Measurements from ENCODE around the gene TBCB.
"Not testable (repeated sequence)": the region's sequence is repeated elsewhere in the genome, so short reads cannot be mapped to it uniquely, and the experiment has no call there.

TBCB gene

GRCh38 chr19:36115453-36116343 lies at the start of gene TBCB:
TSS of gene TBCB (plus strand) at chr19:36115468. CDS start at chr19:36115561, 93 bp downstream.
- peak; percentile 76 to 84 for DNase-seq (ENCODE audit: low read depth in 2 of 2)

GRCh38 chr19:36067681-36068080 lies 47.6 kb upstream of the TBCB start:
- no peak for DNase-seq (ENCODE audit: low read depth in 2 of 2)

DNA sequence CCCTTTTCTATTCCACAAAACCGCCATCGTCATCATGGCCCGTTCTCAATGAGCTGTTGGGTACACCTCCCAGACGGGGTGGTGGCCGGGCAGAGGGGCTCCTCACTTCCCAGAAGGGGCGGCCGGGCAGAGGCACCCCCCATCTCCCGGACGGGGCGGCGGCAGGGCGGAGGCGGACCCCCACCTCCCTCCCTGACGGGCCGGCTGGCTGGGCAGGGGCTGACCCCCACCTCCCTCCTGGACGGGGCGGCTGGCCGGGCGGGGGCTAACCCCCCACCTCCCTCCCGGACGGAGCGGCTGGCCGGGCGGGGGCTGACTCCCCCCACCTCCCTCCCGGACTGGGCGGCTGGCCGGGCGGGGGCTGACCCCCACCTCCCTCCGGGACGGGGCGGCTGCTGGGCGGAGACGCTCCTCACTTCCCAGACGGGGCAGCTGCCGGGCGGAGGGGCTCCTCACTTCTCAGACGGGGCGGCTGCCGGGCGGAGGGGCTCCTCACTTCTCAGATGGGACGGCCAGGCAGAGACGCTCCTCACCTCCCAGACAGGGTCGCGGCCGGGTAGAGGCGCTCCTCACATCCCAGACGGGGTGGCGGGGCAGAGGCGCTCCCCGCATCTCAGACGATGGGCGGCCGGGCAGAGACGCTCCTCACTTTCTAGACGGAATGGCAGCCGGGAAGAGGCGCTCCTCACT lies 46.3 kb upstream of the TBCB start:
- DNase-seq (ENCODE audit: low read depth in 2 of 2) = not testable (repeated sequence)

GRCh38 chr19:36072081-36072480 lies 43.2 kb upstream of the TBCB start:
- no peak for DNase-seq (ENCODE audit: low read depth in 2 of 2)

- DNase-seq (ENCODE audit: low read depth in 2 of 2) = no peak
Observed at GRCh38 chr19:36073121-36073876, 42.0 kb upstream of the TBCB start.

DNA sequence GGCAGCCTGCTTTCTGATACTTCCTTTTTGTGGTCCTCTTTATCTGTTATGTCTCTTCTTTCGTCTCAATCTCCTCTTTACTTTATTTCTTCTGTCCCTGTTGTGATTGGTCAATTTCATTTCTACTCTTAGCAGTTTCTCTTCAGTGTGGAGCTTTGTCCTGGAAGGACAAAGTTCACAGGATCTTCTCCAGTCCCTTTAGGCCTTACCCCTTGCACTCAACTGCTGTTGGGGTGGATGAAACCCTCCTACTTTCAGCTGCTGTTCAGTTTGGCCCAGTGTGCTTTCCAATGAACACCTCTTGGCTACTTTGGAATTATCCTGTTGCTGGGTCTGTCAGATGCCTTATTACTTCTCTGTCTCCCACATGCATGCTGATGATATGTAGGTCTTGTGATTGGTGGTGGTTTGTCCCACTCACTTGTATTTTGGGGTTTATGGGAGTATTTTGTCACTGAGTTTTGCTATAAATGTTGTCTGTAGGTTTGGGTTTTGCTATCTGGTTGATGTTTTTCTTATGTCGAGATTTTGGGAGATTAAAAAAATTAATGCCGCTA lies 35.8 kb upstream of the TBCB start:
- DNase-seq (ENCODE audit: low read depth in 2 of 2) = no peak

- DNase-seq (ENCODE audit: low read depth in 2 of 2) = no peak
Observed at GRCh38 chr19:36081385-36081784, 33.9 kb upstream of the TBCB start.

DNA sequence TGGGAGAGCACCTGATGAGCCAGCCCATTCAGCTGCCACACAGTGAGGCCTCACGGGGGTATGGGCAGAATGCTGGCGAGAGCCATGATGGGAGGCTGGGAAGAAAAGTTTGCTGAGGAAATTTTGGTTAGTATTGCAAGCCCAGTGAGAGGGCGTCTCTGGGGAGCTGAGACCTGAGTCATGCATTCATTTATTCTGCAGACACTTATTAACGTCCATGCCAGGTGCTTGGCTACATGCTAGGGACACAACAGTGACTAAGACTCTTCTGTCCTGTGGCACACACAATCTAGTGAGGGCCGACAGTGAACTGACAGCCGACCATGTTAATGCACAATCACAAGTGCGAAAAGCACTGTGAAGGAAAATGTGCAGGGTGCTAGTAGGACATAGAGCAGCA lies 33.4 kb upstream of the TBCB start:
- DNase-seq (ENCODE audit: low read depth in 2 of 2) = no peak

DNA sequence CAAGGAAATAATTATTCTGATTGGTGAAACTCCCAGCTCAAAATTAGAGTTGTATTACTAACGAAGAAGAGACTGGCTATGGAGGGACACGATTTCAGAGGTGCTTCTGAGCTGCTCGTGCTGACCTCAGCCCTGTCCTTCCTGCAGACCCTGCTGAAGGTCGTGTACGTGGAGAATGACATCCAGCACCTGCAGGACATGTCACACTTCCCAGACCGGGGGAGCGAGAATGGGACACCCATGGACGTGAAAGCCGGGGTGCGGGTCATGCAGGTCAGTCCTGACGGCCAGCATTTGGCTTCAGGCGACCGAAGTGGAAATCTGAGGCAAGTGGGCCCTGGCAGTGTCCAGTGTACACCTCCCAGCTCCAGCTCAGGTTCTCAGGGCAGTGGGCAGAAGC lies 32.4 kb upstream of the TBCB start:
- DNase-seq (ENCODE audit: low read depth in 2 of 2) = no peak

GRCh38 chr19:36084231-36085009 lies 30.8 kb upstream of the TBCB start:
- DNase-seq (ENCODE audit: low read depth in 2 of 2) = no peak

DNA sequence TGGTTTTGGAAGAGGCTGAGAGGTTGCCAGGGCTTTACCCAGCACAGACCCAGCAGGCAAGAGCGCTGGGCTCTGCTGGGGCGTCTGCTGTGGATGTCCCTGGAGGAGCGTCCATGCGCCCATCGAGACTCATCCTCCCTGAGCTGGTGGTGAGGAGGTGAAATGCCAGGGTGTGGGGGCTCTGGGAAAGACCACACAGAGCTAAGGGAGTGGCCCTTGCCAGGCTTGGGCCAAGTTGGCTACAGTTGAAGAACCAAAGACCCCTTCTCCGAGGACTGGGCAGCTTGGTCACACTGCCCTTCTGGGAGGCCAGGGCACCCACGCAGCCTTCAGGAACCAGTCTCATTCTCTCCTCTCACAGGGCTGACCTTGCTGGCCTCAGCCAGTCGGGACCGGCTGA lies 28.9 kb upstream of the TBCB start:
- DNase-seq (ENCODE audit: low read depth in 2 of 2) = no peak

DNA sequence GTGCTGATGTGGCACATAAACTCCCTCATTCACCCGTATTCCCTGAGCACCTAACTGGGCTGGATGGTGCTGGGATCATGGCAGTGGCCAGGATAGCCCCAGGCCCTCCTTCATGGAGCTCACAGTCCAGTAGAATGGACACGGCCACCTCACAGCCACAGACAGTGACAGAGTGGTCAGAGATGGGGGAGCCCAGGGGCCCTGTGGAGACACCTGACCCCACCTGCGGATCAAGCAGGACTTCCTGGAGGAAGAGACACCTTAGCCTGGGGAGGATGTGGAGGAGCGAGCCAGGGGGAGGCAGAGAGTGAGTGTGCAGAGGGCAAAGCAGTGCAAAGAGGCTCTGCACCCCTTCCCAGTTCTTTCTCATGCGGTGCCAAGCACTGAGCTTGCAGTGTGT lies 25.4 kb upstream of the TBCB start:
- DNase-seq (ENCODE audit: low read depth in 2 of 2) = no peak

DNA sequence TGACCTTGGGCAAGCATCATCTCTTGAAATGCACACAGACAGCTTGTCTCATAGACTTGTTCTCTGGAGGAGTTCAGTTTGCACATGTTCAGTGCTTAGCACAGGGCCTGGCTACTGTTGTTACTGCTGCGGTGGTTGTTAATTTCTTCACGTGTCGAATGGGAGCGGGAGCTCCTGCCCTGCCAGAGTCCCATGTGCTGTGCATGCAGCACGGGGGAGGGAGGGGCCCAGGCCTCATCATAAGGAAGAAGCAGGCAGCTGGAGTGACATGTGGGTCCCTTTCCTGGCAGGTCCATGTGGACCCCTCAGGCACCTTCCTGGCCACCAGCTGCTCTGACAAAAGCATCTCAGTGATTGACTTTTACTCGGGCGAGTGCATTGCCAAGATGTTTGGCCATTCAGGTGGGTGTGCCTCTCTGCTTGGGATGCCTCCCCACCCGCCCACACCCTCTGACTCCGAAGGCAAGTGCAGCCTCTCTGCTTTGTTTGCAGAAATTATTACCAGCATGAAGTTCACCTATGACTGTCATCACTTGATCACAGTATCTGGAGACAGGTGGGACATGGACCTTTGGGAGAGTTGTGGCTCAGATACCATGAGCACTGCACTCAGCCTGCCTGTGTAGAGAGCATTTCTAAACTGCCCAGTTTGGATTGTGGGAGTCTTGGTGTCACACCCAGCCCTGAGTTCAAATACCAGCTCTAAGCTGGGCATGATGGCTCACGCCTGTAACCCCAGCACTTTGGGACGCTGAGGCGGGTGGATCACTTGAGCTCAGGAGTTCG lies 24.2 kb upstream of the TBCB start:
- DNase-seq (ENCODE audit: low read depth in 2 of 2) = no peak

DNA sequence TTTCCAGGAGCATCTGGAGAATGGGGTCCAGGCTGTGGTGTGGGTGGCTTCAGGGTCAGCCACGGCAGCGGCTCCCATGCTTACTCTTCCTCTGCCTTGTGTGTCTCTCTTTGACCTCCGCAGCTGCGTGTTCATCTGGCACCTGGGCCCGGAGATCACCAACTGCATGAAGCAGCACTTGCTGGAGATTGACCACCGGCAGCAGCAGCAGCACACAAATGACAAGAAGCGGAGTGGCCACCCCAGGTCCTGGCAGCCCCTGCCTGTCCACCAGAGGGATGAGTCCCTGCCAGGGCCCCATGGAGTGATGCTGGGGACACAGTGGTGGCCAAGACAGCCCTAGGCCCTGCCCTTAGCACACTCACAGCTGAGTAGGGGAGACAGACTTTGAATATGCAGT lies 22.7 kb upstream of the TBCB start:
- no peak for DNase-seq (ENCODE audit: low read depth in 2 of 2)

DNA sequence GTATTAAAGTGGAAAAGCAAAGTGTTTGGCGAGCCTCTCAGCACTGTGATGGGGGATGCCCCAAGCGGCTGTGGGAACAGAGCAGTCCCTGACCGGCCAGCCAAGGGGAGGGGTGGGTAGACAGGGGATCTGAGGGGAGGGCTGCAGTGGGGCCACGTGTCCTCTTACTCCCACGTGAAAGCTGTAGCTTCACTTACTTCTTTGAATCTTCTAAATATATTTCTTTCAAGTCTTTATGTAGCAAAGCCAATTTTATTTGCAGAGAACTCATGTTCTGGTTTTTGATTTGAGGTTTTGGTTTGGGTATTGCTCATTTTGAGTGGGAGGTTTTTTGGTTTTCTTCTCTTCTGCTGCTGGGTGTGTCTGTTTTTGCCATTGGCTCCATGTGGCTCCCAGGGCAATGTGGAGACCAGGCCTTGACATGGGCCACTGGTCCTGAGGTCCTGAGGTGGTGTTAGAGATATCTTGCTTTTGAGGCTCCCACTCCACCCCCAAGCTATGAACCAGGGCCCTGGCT lies 22.1 kb upstream of the TBCB start:
- no peak for DNase-seq (ENCODE audit: low read depth in 2 of 2)

DNA sequence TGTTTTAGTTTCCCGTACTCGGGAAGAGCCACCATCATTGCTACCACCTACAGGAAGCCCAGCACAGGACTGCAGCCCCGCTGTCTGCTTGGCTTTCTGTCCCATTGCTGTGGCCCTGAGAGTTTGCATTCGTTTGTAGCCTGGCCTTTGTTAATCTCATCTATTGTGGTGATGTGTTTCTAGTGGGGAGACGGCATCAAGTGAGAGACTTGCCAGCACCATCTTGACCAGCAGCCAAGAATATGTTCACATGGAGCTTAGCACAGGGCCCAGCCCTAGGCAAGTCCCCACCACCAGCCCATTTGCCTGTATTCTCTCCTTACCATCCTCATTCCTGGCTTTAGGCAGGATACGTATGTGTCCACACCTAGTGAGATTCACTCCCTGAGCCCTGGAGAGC lies 21.6 kb upstream of the TBCB start:
- DNase-seq (ENCODE audit: low read depth in 2 of 2) = no peak

- DNase-seq (ENCODE audit: low read depth in 2 of 2) = no peak
Observed at GRCh38 chr19:36097036-36097435, 18.2 kb upstream of the TBCB start.

- no peak for DNase-seq (ENCODE audit: low read depth in 2 of 2)
Observed at GRCh38 chr19:36099166-36099785, 16.0 kb upstream of the TBCB start.

- no peak for DNase-seq (ENCODE audit: low read depth in 2 of 2)
Observed at GRCh38 chr19:36100476-36100875, 14.8 kb upstream of the TBCB start.

Data from stimulated activated CD8-positive, alpha-beta memory T cell treated with anti-CD3 and anti-CD28 coated beads, Interleukin-7, amount 100 ng/mL, for 1 hour (primary cell).